ENCODE results near the gene UBASH3A.
"Not testable (repeated sequence)": the region's sequence is repeated elsewhere in the genome, so short reads cannot be mapped to it uniquely, and the experiment has no call there.

UBASH3A gene

DNA sequence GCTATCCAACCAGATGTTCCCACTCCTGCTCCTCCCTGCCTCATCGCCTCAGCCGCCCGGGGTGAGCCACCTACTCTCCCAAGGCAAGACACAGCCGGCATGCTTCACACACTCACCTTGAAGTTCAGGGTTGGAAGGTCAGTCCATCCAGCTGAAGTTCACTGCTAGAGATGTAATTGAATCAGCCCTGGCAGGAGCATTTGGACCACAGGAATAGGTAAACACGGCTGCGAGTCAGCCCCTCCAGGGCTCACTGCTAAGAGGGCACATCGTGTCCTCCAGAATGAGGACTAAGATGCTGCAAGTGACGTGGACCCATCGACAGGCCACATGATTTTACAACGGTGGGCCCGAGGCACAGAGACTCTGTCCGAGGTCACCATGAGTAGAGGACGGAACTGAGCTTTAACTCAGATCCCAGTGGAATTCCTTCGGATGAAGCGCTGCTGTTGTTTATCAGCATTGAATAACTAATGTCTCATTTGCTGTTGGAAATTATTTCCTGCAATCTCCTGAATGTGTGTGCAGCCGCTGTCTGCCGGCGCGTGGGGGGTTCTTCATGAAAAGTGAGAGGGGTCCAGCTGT, 50.4 kb downstream of the UBASH3A start:
- DNase-seq, result no peak

DNA sequence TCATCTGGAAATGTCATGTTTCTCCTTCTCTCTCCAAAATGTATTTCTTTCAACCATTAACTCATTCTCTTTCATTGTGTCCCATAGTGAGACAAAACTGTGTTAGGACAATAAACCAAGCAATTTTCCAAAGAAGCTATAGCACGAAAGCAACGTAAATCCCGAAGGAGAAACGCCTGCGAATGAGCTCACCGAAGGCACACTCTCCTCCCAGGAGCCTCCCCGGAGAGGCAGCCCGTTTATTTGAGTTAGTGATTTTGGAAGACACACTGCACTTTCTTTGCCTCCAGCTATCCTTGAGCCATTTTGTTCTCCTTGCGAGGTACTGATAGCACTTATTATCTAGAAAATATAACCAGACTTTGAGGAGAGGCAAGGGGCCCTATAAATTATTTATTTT, 51.1 kb downstream of the UBASH3A start:
- DNase-seq, result no peak

DNA sequence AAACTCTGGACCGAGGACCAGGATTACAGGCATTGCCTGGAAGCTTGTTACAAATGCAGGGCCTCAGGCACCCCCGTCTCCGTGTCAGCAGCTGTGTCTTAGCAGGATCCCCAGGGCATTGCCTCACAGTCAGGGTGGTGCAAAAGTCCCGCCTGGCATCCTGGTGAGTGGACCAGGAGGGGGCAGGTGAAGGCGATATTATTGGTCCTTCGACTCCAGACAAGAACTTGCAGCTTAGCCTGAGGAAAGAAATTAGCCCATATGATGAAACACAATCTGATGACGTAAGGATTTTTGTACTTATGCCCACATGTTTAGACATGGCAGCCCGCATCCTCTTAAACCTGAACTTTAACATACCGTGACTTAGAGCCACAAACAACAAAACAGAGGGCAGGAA, 51.5 kb downstream of the UBASH3A start:
- peak; percentile 67 for DNase-seq

GRCh38 chr21:42455754-42456440, 52.2 kb downstream of the UBASH3A start:
- DNase-seq, result no peak

- DNase-seq, result no peak
These were observed 52.8 kb downstream of the UBASH3A start for GRCh38 chr21:42456457-42456856.

DNA sequence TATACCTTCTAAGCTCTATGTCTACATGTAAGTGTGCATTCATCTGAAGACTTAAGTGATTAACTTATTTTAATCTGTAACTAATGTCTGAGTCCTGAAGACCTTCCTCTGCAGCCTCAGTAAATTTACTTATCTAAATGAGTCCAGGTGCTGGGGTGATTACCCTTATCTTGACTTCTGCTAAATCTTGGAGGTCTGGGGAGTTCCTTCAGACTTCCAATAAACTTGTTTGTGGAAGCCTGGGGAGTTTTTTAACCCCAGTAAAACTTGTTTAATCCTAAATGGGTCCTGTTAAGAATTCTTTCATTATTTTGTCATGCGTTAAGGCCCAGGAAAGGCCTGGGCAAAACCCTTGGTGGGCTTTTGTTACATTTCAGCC, 55.4 kb downstream of the UBASH3A start:
- no peak for DNase-seq

DNA sequence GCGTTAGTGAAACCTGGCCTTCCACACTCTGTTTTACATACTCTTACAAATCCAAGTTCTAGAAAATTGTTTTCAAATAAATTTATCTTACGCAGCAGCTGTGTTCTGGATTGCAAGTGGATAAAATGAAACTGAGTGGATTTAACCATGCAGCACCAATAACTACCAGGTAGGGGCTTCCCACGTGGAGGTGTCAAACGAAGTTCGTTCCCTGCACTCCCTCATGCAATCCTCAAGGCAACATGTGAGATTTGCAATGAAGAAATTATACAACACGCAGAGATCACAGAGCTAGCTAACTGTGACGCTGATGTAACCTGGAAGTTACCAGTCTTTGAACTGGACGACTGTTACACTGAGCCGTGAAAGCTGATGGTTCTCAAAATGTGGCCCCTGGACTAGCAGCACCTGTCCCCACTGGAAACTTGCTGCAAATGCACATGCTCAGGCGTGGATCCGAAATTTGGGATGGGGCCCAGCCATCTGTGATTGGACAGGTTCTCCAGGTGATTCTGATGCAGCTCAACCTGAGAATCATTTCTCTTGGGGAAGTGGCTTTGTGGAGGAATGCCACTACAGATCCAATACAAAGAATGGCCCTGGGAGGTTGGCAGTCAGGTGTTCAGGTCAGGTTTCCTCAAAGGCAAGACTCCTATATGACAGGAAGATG, 56.0 kb downstream of the UBASH3A start:
- no peak for DNase-seq

DNA sequence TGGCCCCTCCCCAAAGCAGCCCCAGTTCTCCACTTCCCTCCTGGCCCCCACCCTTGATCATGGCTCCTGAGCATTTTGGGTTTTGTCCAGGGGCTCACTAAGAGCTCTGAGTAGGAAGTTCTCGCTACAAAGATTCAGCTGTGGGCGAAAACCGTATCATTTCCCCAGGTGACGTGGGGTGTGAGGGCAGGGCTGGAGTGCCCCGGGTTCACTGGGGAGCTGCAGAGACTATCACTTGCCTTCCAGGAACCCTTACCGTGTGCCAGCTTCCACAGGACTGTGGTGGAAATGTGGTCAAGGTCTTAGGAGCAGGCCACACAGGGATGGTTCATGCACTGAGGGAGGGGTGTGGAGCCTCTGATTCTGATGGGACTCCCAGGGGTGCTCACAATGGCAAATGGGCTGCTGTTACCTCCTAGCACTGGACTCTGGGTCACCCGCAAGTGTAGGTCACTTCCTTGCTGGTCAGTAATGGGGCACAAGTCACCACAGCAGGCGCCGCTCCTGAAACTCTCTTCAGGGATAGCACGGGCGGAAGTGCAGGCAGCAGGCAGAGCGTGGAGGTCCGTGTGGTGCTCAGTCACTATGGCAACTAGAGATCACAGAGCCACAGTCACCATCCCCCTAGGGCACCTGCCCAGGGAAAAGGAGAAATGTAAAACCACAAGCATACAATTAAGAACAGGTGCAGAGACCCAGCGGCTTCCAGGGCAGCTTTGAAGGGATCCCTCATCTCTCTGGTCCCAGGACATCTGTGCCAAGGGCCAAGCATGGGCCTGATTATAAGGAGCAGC, 56.9 kb downstream of the UBASH3A start:
- DNase-seq, result peak; percentile 79

DNA sequence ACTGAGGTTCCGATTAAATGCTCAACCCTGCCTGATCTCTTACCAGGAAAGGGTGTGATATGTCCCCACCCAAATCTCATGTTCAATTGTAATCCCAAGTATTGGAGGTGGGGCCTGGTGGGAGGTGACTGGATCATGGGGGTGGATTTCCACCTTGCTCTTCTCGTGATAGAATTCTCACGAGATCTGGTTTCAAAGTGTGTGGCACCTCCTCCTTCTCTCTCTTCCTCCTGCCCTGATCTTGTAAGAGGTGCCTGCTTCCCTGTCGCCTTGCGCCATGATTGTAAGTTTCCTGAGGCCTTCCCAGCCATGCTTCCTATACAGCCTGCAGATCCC, 57.5 kb downstream of the UBASH3A start:
- DNase-seq, result peak; percentile 58

DNA sequence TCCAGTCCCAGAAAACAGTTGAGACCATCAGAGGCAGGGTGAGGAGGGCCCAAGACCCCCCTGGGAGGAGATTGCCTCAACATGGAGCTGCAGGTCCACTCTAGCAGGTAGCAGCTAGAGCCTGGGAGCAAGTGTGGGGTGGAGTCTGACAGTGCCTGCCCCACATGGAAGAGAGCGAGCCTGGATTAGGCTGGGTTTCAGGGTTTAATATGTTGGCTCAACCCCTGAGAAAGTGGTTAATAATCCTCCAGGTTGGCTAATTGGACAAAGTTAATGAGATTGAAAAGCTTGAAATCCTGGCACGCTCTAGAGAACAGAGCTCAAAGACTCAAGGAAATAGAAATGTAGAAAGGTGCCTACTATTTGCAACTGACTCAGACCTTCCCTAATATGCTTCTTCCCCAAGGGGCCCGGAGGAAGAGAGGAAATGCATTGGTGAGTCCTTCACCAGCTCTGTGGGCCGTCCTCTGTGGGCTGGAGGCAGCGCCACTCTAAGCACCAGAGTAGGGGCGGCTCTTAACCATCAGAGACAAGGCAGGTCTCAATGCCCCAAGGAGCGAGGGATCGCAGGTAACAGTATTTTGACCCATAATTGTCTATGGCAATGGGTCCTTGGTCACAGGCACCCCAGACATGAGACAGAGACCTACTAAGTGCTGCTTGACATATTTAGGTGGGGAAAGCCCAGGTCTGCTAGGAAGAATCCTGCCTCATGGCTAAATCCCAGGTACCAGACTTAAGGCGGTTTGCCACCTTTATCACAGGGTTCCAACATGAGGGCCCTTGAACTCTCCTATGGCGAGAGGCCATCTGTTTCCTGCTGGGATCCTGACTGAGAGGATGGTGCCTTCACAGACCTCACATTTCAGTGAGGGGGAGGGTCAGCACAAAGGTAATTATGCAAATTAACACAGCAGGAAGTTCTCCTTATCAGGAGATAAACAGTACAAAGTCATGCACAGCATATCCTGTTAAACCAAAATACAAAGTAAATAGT, 58.5 kb downstream of the UBASH3A start:
- DNase-seq, result peak; percentile 60

DNA sequence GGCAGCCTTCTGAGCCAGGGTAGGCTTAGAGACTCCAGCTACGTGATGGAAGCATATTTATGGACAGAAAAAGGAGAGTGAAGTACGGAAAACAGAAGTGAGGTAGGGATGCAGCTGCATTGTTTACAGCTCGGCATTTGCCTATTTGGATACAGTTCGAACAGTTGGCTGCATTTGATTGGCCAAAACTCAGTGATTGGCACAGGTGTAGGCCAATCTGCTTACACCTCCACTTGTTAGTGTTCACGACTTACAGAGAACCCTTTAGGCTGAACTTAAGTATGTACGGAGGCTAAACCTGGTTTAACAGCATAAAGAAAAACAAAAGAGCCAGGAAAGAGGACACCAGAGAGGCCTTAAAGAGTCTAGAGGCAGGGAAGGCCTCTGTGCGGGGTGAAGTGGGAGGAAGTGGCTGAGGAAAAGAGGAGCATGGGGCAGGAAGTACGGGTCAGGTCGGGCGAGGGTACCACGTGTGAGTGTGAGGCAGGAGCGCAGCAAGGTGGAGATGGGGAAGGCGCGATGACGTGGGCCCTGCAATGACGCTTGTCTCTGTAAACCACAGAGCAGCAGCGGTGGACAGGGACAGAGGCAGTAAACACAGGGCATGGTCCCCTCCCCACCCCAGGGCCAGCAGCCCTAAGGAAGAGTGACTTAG, 60.3 kb downstream of the UBASH3A start:
- DNase-seq, result peak; percentile 75

DNA sequence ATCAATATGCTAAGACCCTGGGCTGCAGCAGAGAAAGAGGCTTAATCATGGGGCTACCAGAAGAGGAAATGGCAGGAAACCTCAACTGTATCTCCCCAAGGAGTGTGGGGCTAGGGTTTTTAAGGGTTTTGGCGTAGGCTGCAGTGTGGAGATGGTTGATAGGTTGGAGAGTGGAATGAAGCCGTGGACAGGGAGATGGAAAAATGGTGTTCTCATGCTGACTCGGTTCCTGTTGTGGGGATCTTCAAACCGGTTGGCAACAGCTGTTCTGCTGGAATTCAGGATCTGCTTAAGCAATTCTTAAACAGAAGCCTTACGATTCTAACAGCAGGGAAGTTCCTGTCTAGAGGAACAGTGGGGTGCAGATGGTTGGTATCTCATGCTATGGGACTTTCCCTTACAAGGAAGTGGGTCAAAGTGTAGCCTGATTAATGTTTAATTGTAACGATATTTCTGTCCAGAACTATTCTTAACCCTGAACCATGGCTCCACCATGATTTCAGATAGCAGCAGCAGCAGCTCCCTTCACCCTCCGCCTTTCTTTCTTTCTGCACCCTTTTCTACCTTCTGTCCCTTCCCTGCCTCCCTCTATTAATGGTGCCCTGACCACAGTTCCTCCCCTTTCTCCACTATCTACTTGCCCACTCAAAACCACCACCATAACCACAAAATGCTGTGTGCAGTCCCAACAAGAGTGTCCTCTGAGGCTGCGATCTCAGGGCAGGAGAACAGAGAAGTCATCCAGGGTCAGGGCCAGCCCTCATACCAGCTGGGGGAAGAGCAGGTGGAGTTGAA, 61.5 kb downstream of the UBASH3A start:
- no peak for DNase-seq

- DNase-seq, result no peak
These were observed 62.1 kb downstream of the UBASH3A start for GRCh38 chr21:42465803-42466127.

- DNase-seq, result no peak
These were observed 63.0 kb downstream of the UBASH3A start for GRCh38 chr21:42466700-42467099.

GRCh38 chr21:42467140-42467983, 63.7 kb downstream of the UBASH3A start:
- DNase-seq, result no peak

GRCh38 chr21:42468491-42469131, 64.9 kb downstream of the UBASH3A start:
- DNase-seq, result no peak

GRCh38 chr21:42469272-42469671, 65.6 kb downstream of the UBASH3A start:
- no peak for DNase-seq

DNA sequence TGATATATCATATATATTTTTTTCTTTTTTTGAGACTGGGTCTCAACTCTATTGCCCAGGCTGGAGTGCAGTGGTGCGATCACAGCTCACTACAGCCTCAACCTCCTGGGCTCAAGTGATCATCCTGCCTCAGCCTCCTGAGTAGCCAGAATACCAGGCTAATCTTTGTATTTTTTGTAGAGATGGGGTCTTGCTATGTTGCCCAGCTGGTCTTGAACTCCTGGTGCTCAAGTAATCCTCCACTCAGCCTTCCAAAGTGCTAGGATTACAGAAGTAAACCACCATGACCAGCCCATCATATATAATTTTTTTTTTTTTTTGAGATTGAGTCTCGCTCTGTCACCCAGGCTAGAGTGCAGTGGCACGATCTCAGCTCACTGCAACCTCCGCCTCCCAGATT, 66.0 kb downstream of the UBASH3A start:
- DNase-seq, result not testable (repeated sequence)

- no peak for DNase-seq
These were observed 67.5 kb downstream of the UBASH3A start for GRCh38 chr21:42471206-42471605.

Measured in NCI-H1436 (cell line).